HG03064 (cell line): Measurements from ENCODE around the gene CCNJ.
"Not testable (repeated sequence)": the region's sequence is repeated elsewhere in the genome, so short reads cannot be mapped to it uniquely, and the experiment has no call there.

Experiments used
- ATAC-seq: cut with Tn5 transposase; IDR thresholded peaks from one replicate; pipeline ENCODE4 v1.9.1; 2021; ENCODE audit warnings: low read depth; ENCODE audit not compliant: unreplicated experiment

The CCNJ gene

GRCh38 chr10:96043033-96043892 lies at the start of gene CCNJ:
Gene CCNJ, plus strand, starts transcription at chr10:96043583. Its CDS starts 811 bp downstream, at chr10:96044394.
- peak; percentile 77 for ATAC-seq

- not testable (repeated sequence) for ATAC-seq
These were observed 49.0 kb upstream of the CCNJ start for GRCh38 chr10:95994376-95994775.

GRCh38 chr10:95998255-95998784 lies 45.1 kb upstream of the CCNJ start:
- ATAC-seq: no peak

- no peak for ATAC-seq
These were observed 29.4 kb upstream of the CCNJ start for GRCh38 chr10:96013956-96014355.

GRCh38 chr10:96014473-96015102 lies 28.8 kb upstream of the CCNJ start:
- no peak for ATAC-seq

GRCh38 chr10:96017191-96017687 lies 26.1 kb upstream of the CCNJ start:
- no peak for ATAC-seq

- no peak for ATAC-seq
These were observed 22.1 kb upstream of the CCNJ start for GRCh38 chr10:96021332-96021731.

- no peak for ATAC-seq
These were observed 20.6 kb upstream of the CCNJ start for GRCh38 chr10:96022739-96023138.

GRCh38 chr10:96023168-96023567 lies 20.2 kb upstream of the CCNJ start:
- no peak for ATAC-seq

- ATAC-seq: no peak
These were observed 17.8 kb upstream of the CCNJ start for GRCh38 chr10:96025566-96025965.

- no peak for ATAC-seq
These were observed 8.8 kb upstream of the CCNJ start for GRCh38 chr10:96034625-96035024.

- no peak for ATAC-seq
These were observed 4.7 kb upstream of the CCNJ start for GRCh38 chr10:96038476-96039387.

GRCh38 chr10:96041146-96041545 lies 2.2 kb upstream of the CCNJ start:
- no peak for ATAC-seq

GRCh38 chr10:96043893-96044715 lies 721 bp downstream of the CCNJ start:
- peak; percentile 36 for ATAC-seq

- ATAC-seq: no peak
These were observed 1.4 kb downstream of the CCNJ start for GRCh38 chr10:96044736-96045135.

GRCh38 chr10:96046546-96046945 lies 3.2 kb downstream of the CCNJ start:
- ATAC-seq: no peak

GRCh38 chr10:96047004-96047649 lies 3.7 kb downstream of the CCNJ start:
- ATAC-seq: no peak

- ATAC-seq: not testable (repeated sequence)
These were observed 4.5 kb downstream of the CCNJ start for GRCh38 chr10:96047925-96048324.

GRCh38 chr10:96049340-96049739 lies 6.0 kb downstream of the CCNJ start:
- ATAC-seq: no peak
